ENCODE data around the gene ARHGEF19. TPM values are rescaled to one million over a fixed set of nuclear protein-coding genes. Genes with fewer than 3 reads are reported as not detected.

ARHGEF19 gene
- total RNA-seq, 1 experiment from 2014 or later: 21.1 TPM

DNA sequence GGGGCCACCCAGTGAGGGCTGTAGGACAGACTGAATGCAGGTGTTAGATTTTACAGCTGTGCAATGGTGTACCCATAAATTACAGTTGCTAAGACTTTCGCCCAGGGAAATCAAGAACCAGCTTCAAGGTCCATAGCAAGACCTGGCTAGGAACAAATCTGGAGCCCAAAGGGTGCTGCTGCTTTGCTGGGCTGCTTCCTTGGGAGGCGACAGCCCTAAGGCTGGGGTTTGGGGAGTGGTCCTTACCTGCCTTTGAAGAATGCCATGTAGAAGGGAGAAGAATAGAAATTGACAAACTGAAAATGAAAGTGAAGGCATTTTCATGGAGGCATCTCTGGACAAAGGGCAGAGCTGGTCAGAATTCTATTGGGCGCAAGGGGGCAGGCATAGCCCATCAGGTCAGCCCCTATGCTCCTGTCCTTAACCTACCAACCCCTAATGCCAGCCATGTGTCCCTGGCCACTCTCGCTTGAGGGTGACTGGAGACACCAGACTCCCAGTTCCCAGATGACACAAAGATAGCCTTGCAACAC is 7.6 kb upstream of the ARHGEF19 start:
- Mint-ChIP-seq H3K27ac (no peak overlapping the region), H3K36me3 (ENCODE audit: insufficient read depth in 1 of 3, low read depth in 3 of 3) (no peaks in the 10 kb centered on the region), H3K4me1 (peaks cover 12 to 15% of the 10 kb centered on the region in 2 experiments), H3K4me3 (no peak overlapping the region), H3K9me3 (no peaks in the 10 kb centered on the region), H3K27me3 (ENCODE audit: low read depth) (peaks cover 60% of the 10 kb centered on the region)
- no CpG with 5 or more reads among the region's 4 CpGs for WGBS (ENCODE audit: extremely low coverage, insufficient read length, low lambda C conversion rate)
- no peak overlapping the region for H3K27ac ChIP-seq (ENCODE audit: insufficient read length, low read depth, low read length)
- no peak overlapping the region for H3K4me2 ChIP-seq (ENCODE audit: insufficient read depth, insufficient read length, low read length)
- H4K91ac ChIP-seq (ENCODE audit: insufficient read length, low read depth, low read length): no peak overlapping the region
- no peaks in the 10 kb centered on the region for H3K79me2 ChIP-seq (ENCODE audit: insufficient read depth, low read length)
- H3K14ac ChIP-seq (ENCODE audit: insufficient read depth, low read length): no peak overlapping the region; the same call in 1 of the 2 replicates
- H4K5ac ChIP-seq (ENCODE audit: insufficient read length, low read depth, low read length): no peak overlapping the region
- H2BK120ac ChIP-seq (ENCODE audit: low read depth, low read length, poor library complexity, severe bottlenecking): no peak overlapping the region
- H3K56ac ChIP-seq (ENCODE audit: insufficient read length, low read depth, low read length): no peak overlapping the region
- no peaks in the 10 kb centered on the region for H3K9me3 ChIP-seq (ENCODE audit: control insufficient read depth, low read depth, low read length)
- no peak overlapping the region for H3T11ph ChIP-seq (ENCODE audit: low read length)
- H2BK15ac ChIP-seq (ENCODE audit: low read depth, low read length): no peak overlapping the region
- no peak overlapping the region for H2BK20ac ChIP-seq (ENCODE audit: low read depth, low read length, poor library complexity, severe bottlenecking)
- no peak overlapping the region for H3K23ac ChIP-seq (ENCODE audit: insufficient read length, low read depth, low read length)
- TF ChIP-seq, protein P1, sequence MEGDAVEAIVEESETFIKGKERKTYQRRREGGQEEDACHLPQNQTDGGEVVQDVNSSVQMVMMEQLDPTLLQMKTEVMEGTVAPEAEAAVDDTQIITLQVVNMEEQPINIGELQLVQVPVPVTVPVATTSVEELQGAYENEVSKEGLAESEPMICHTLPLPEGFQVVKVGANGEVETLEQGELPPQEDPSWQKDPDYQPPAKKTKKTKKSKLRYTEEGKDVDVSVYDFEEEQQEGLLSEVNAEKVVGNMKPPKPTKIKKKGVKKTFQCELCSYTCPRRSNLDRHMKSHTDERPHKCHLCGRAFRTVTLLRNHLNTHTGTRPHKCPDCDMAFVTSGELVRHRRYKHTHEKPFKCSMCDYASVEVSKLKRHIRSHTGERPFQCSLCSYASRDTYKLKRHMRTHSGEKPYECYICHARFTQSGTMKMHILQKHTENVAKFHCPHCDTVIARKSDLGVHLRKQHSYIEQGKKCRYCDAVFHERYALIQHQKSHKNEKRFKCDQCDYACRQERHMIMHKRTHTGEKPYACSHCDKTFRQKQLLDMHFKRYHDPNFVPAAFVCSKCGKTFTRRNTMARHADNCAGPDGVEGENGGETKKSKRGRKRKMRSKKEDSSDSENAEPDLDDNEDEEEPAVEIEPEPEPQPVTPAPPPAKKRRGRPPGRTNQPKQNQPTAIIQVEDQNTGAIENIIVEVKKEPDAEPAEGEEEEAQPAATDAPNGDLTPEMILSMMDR (conservative IDR thresholded peaks at IDR 0.05): no peak
- no peak overlapping the region for H3K18ac ChIP-seq (ENCODE audit: insufficient read length, low read depth, low read length)
- peaks cover 13% of the 10 kb centered on the region for H3K23me2 ChIP-seq (ENCODE audit: insufficient read length, low read depth, low read length, poor library complexity, severe bottlenecking)
- H2BK5ac ChIP-seq (ENCODE audit: insufficient read length, low read length): no peak overlapping the region
- no peak overlapping the region for H2AK5ac ChIP-seq (ENCODE audit: insufficient read length, low read length)
- H3K4me1 ChIP-seq (ENCODE audit: insufficient read depth, low read length): peaks cover 2% of the 10 kb centered on the region; the same call in 1 of the 2 replicates
- H3K27me3 ChIP-seq (ENCODE audit: insufficient read depth, low read length): no peaks in the 10 kb centered on the region; the same call in 1 of the 2 replicates
- no peak for DNase-seq
- H3K9ac ChIP-seq (ENCODE audit: extremely low read depth, insufficient read length, low read length): no peak overlapping the region
- no peaks in the 10 kb centered on the region for H3K79me1 ChIP-seq (ENCODE audit: insufficient read depth, low read depth, low read length, poor library complexity, severe bottlenecking)
- no peak overlapping the region for H2BK12ac ChIP-seq (ENCODE audit: insufficient read length, low read depth, low read length)
- H4K8ac ChIP-seq (replicated peaks; ENCODE audit: insufficient read length, low read depth, low read length): no peak overlapping the region
- H3K4ac ChIP-seq (ENCODE audit: low read depth, low read length): no peak overlapping the region
- no peaks in the 10 kb centered on the region for H4K20me1 ChIP-seq (ENCODE audit: control insufficient read depth, insufficient read depth, insufficient read length)
- no peak overlapping the region for H2AFZ ChIP-seq (ENCODE audit: low read length)
